SK-N-SH (cell line): ENCODE results near the gene PDS5A. TPM values are rescaled to one million over a fixed set of nuclear protein-coding genes. Genes with fewer than 3 reads are reported as not detected.

Source experiments
- CTCF ChIA-PET: fragments of 300-600, 350-600 bp; formaldehyde crosslinking; extraction: SDS; loops from one replicate; lab custom pipeline; 2021; lab: Yijun Ruan, JAX
- POLR2A ChIA-PET: fragments of 350-600 bp; sonication (Branson Sonifier 250); formaldehyde crosslinking; extraction: SDS; loops from one replicate; lab custom pipeline; 2020; ENCODE audit warnings: antibody characterized with exemption, inconsistent platforms; lab: Yijun Ruan, JAX
- DNase-seq: peaks from one replicate; pipeline ENCODE4 v3.0.0; 2012
- H2AFZ ChIP-seq: fragments of 200-600 bp; sonication (generic); 2 replicates; pipeline ENCODE4 v1.8.1; 2016; ENCODE audit warnings: antibody characterized with exemption, mild to moderate bottlenecking, low read depth
- H3F3A ChIP-seq: fragments of 200-600 bp; sonication (generic); replicated peaks from 2 replicates; pipeline ENCODE3; 2016; ENCODE audit warnings: antibody characterized with exemption, mild to moderate bottlenecking; ENCODE audit not compliant: insufficient read depth
- H3K27ac ChIP-seq, 2 experiments: fragments of 200-500 bp in 1 of 2; fragments of 200-600 bp in 1 of 2; sonication (Bioruptor generic) in 1 of 2; sonication (generic), shearing (Covaris generic) in 1 of 2; 2 replicates each; pipeline versions ENCODE4 v1.5.1 to v1.6.1; 2014 to 2016; ENCODE audit warnings: low read depth in 2 of 2, inconsistent platforms in 1 of 2, low read length in 1 of 2, mild to moderate bottlenecking in 1 of 2, mixed read lengths in 1 of 2
- H3K27me3 ChIP-seq: fragments of 200-600 bp; sonication (generic), shearing (Covaris generic); 2 replicates; pipeline ENCODE4 v1.6.1; 2016; ENCODE audit warnings: mixed run types; ENCODE audit not compliant: insufficient read depth
- H3K36me3 ChIP-seq, 2 experiments: fragments of 200-500 bp in 1 of 2; fragments of 200-600 bp in 1 of 2; sonication (Bioruptor generic) in 1 of 2; sonication (generic) in 1 of 2; replicated peaks in 1 of 2; 2 replicates each; pipeline versions ENCODE3 to v1.5.1; 2014 to 2016; ENCODE audit warnings: low read length in 1 of 2, mild to moderate bottlenecking in 1 of 2; ENCODE audit not compliant: insufficient read depth in 2 of 2, control insufficient read depth in 1 of 2
- H3K4me1 ChIP-seq, 2 experiments: fragments of 200-500 bp in 1 of 2; fragments of 200-600 bp in 1 of 2; sonication (Bioruptor generic) in 1 of 2; sonication (generic), shearing (Covaris generic) in 1 of 2; 2 replicates each; pipeline versions ENCODE4 v1.5.1 to v1.6.1; 2014 to 2016; ENCODE audit warnings: low read depth in 1 of 2, low read length in 1 of 2, mixed run types in 1 of 2; ENCODE audit not compliant: insufficient read depth in 2 of 2, control insufficient read depth in 1 of 2
- H3K4me2 ChIP-seq: fragments of 200-600 bp; sonication (generic), shearing (Covaris generic); 2 replicates; pipeline ENCODE4 v1.6.1; 2017; ENCODE audit warnings: mixed run types
- H3K4me3 ChIP-seq, 2 experiments: fragments of 200-500 bp in 1 of 2; fragments of 200-600 bp in 1 of 2; sonication (Bioruptor generic) in 1 of 2; sonication (generic), shearing (Covaris generic) in 1 of 2; 2 replicates each; pipeline versions ENCODE4 v1.5.1 to v1.8.1; 2014 to 2016; ENCODE audit warnings: low read depth in 2 of 2, inconsistent platforms in 1 of 2, low read length in 1 of 2, mild to moderate bottlenecking in 1 of 2, mixed read lengths in 1 of 2, moderate library complexity in 1 of 2
- H3K79me2 ChIP-seq: fragments of 200-600 bp; sonication (generic); 2 replicates; pipeline ENCODE4 v1.8.1; 2017; ENCODE audit warnings: mild to moderate bottlenecking; ENCODE audit not compliant: insufficient read depth
- H3K9ac ChIP-seq: fragments of 200-600 bp; sonication (generic); 2 replicates; pipeline ENCODE4 v1.6.1; 2017; ENCODE audit warnings: mixed run types
- H3K9me2 ChIP-seq: fragments of 200-600 bp; sonication (generic); 2 replicates; pipeline ENCODE4 v1.6.1; 2017; ENCODE audit warnings: mixed run types
- H3K9me3 ChIP-seq: fragments of 200-600 bp; sonication (generic); 2 replicates; pipeline ENCODE4 v1.6.1; 2017; ENCODE audit warnings: mixed run types, mild to moderate bottlenecking, moderate library complexity
- H4K20me1 ChIP-seq: fragments of 200-600 bp; sonication (generic); 2 replicates; pipeline ENCODE4 v1.6.1; 2017; ENCODE audit warnings: mild to moderate bottlenecking, mixed run types; ENCODE audit not compliant: insufficient read depth
- CHD2 ChIP-seq: fragments of 150-350 bp; IDR thresholded peaks from 2 replicates; pipeline ENCODE4 v1.6.1; 2018; ENCODE audit warnings: low read length; ENCODE audit not compliant: partially characterized antibody
- FOSL2 ChIP-seq: IDR thresholded peaks from 2 replicates; pipeline ENCODE4 v1.4.0; 2012; ENCODE audit warnings: low read depth, mild to moderate bottlenecking, moderate library complexity, borderline replicate concordance
- FOXM1 ChIP-seq: IDR thresholded peaks from 2 replicates; pipeline ENCODE4 v1.4.0; 2012; ENCODE audit warnings: low read depth, mild to moderate bottlenecking
- GABPA ChIP-seq: IDR thresholded peaks from 2 replicates; pipeline ENCODE4 v1.4.0; 2012; ENCODE audit warnings: low read depth, mild to moderate bottlenecking
- JUND ChIP-seq: IDR thresholded peaks from 2 replicates; pipeline ENCODE4 v1.4.0; 2012
- MAX ChIP-seq: IDR thresholded peaks from 2 replicates; pipeline ENCODE4 v1.4.0; 2012; ENCODE audit warnings: low read depth
- MEF2A ChIP-seq: IDR thresholded peaks from 2 replicates; pipeline ENCODE4 v1.4.0; 2012; ENCODE audit warnings: low read depth, borderline replicate concordance
- RFX5 ChIP-seq: IDR thresholded peaks from 2 replicates; pipeline ENCODE4 v1.6.1; 2012; ENCODE audit warnings: mild to moderate bottlenecking, improper control_type of control experiment, low read length
- SMC3 ChIP-seq: IDR thresholded peaks from 2 replicates; pipeline ENCODE4 v1.6.1; 2012; ENCODE audit warnings: low read depth, low read length, improper control_type of control experiment
- WGBS: methylation state at CpG from one replicate; pipeline ENCODE4 v1.1.6; 2017; ENCODE audit warnings: low lambda C conversion rate; 5-methylcytosine and 5-hydroxymethylcytosine counted together
- polyA plus RNA-seq, 3 experiments: library from polyadenylated mRNA; depleted of rRNA; stranded (reverse); fragments of >200 nt; gene quantifications; 2 replicates each; pipeline ENCODE4 v1.2.3, GENCODE V29; 2012
- TF ChIP-seq, protein P1 (sequence below): fragments of 150-350 bp; IDR thresholded peaks from 2 replicates; pipeline ENCODE4 v1.6.1; 2016; ENCODE audit warnings: mild to moderate bottlenecking, low read depth, low read length
- TF ChIP-seq, protein P2 (sequence below): fragments of 150-350 bp; IDR thresholded peaks from 2 replicates; pipeline ENCODE4 v1.6.1; 2017; ENCODE audit warnings: antibody characterized with exemption, low read length, low read depth, borderline replicate concordance
- TF ChIP-seq, protein P3 (sequence below): IDR thresholded peaks from 2 replicates; pipeline ENCODE4 v1.4.0; 2012; ENCODE audit warnings: low read depth, borderline replicate concordance

The PDS5A gene
- polyA plus RNA-seq, 1 of the 3 experiments (the other 2 are of a cell fraction), result 14.1 TPM

DNA sequence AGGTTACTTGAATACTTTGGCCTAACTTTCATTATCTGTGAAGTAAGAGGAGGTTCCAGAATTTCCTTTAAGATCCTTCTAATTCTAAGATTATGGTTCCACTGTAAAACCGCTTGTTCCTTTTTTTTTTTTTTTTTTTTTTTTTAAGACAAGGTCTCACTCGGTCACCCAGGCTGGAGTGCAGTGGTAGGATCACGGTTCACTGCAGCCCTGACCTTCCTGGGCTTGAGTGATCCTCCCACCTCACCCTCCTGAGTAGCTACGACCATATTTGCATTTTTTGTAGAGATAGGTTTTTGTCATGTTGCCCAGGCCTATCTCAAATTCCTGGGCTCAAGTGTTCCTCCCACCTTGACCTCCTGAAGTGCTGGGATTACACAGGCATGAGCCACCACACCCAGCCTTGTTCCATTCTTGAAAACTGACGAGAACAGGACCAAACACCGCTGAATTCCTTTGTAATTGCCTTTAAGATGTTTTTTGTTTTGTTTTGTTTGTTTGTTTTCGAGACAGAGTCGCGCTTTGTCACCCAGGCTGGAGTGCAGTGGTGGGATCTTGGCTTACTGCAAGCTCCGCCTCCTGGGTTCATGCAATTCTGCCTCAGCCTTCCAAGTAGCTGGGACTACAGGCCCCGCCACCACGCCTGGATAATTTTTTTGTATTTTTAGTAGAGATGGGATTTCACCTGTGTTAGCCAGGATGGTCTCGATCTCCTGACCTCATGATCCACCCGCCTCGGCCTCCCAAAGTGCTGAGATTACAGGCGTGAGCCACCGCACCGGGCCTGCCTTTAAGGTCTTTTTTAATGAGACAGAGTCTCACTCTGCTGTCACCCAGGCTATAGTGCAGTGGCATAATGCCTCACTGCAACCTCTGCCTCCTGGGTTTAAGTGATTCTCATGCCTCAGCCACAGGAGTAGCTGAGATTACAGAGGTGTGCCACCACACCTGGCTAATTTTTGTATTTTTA lies 6.8 kb downstream of the PDS5A start:
- Histone ChIP-seq H3K9me2 (no peaks in the 10 kb centered on the region), H3K4me2 (no peak overlapping the region), H3K9ac (no peak overlapping the region), H2AFZ (no peak overlapping the region), H3K4me3 (no peak overlapping the region), H3K27ac (no peak overlapping the region), H3K9me3 (no peaks in the 10 kb centered on the region), H4K20me1 (peaks cover 77% of the 10 kb centered on the region), H3K79me2 (peaks cover 99% of the 10 kb centered on the region), H3F3A (peaks cover 11% of the 10 kb centered on the region), H3K27me3 (no peaks in the 10 kb centered on the region), H3K36me3 (peaks cover 18 to 58% of the 10 kb centered on the region in 2 experiments), H3K4me1 (peaks cover 3 to 6% of the 10 kb centered on the region in 2 experiments; a peak in 3 of 4 replicates)
- 94% methylated on average over 18 of the region's 18 CpGs for WGBS
- TF ChIP-seq JUND (no peak), MEF2A (no peak), CHD2 (no peak), FOSL2 (no peak), GABPA (no peak), MAX (no peak), RFX5 (no peak)
- TF ChIP-seq, protein P1, sequence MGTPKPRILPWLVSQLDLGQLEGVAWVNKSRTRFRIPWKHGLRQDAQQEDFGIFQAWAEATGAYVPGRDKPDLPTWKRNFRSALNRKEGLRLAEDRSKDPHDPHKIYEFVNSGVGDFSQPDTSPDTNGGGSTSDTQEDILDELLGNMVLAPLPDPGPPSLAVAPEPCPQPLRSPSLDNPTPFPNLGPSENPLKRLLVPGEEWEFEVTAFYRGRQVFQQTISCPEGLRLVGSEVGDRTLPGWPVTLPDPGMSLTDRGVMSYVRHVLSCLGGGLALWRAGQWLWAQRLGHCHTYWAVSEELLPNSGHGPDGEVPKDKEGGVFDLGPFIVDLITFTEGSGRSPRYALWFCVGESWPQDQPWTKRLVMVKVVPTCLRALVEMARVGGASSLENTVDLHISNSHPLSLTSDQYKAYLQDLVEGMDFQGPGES, result no peak
- TF ChIP-seq, protein P2, sequence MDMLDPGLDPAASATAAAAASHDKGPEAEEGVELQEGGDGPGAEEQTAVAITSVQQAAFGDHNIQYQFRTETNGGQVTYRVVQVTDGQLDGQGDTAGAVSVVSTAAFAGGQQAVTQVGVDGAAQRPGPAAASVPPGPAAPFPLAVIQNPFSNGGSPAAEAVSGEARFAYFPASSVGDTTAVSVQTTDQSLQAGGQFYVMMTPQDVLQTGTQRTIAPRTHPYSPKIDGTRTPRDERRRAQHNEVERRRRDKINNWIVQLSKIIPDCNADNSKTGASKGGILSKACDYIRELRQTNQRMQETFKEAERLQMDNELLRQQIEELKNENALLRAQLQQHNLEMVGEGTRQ, result no peak
- TF ChIP-seq, protein P3, sequence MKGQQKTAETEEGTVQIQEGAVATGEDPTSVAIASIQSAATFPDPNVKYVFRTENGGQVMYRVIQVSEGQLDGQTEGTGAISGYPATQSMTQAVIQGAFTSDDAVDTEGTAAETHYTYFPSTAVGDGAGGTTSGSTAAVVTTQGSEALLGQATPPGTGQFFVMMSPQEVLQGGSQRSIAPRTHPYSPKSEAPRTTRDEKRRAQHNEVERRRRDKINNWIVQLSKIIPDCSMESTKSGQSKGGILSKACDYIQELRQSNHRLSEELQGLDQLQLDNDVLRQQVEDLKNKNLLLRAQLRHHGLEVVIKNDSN, result no peak
- CTCF ChIA-PET, result interaction anchor here (1.1 kb wide), 1 partner anchor 275 kb away, joined by 3 read pairs; no protein-coding TSS in a partner anchor
- POLR2A ChIA-PET, result no interaction called here
- no peak for DNase-seq

DNA sequence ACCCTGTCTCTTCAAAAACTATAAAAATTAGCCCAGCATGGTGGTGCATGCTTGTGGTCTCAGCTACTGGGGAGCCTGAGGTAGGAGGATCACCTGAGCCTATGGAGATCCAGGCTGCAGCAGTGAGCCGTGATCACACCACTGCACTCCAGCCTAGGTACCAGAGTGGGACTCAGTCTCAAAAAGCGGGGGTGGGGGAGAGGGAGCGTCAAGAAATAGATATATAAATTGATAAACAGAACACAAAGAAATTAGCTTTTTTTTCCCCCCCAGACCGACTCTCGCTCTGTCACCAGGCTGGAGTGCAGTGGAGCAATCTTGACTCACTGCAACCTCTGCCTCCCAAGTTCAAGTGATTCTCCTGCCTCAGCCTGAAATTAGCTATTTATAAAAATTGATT lies 14.1 kb downstream of the PDS5A start:
- no peak for DNase-seq
- TF ChIP-seq FOXM1 (no peak), CHD2 (no peak), SMC3 (no peak), JUND (no peak)
- H3K36me3 ChIP-seq, result peaks cover 0 to 10% of the 10 kb centered on the region in 2 experiments
- no peaks in the 10 kb centered on the region for H3K9me2 ChIP-seq
- peaks cover 90% of the 10 kb centered on the region for H4K20me1 ChIP-seq
- H3K4me3 ChIP-seq, result no peak overlapping the region
- no peak overlapping the region for H3K27ac ChIP-seq
- no peaks in the 10 kb centered on the region for H3K27me3 ChIP-seq
- ChIA-PET POLR2A (no interaction called here), CTCF (interaction anchor here (1.0 to 3.3 kb wide), 2 partner anchors 12 to 15 kb away, joined by 3 to 15 read pairs; no protein-coding TSS in a partner anchor)
- no peaks in the 10 kb centered on the region for H3K4me1 ChIP-seq
- H3K4me2 ChIP-seq, result no peak overlapping the region
- H3K9ac ChIP-seq, result no peak overlapping the region
- no peaks in the 10 kb centered on the region for H3K9me3 ChIP-seq
- H2AFZ ChIP-seq, result no peak overlapping the region
- peaks cover 100% of the 10 kb centered on the region for H3K79me2 ChIP-seq
- WGBS, result 95% methylated on average over 5 of the region's 5 CpGs
- H3F3A ChIP-seq, result peaks cover 5% of the 10 kb centered on the region
